BE2C (cell line): Measurements from ENCODE around the gene TTC23L.

Experiments
- DNase-seq: peaks from one replicate; pipeline ENCODE4 v3.0.0-alpha.2; 2020
- H3K27me3 ChIP-seq: fragments of 250-450 bp; sonication (Bioruptor Pico); 2 replicates; pipeline ENCODE4 v1.5.1; 2020; ENCODE audit warnings: mild to moderate bottlenecking
- H3K36me3 ChIP-seq: fragments of 250-450 bp; sonication (Bioruptor Pico); 2 replicates; pipeline ENCODE4 v1.5.1; 2020; ENCODE audit warnings: mild to moderate bottlenecking
- H3K4me1 ChIP-seq: fragments of 250-450 bp; sonication (Bioruptor Pico); 2 replicates; pipeline ENCODE4 v1.5.1; 2020
- H3K4me3 ChIP-seq: 2 replicates; pipeline ENCODE4 v1.5.1; 2011; ENCODE audit warnings: low read depth, low read length
- H3K9me3 ChIP-seq: fragments of 250-450 bp; sonication (Bioruptor Pico); 2 replicates; pipeline ENCODE4 v1.5.1; 2020
- CTCF ChIP-seq: IDR thresholded peaks from 2 replicates; pipeline ENCODE4 v1.5.1; 2012; ENCODE audit warnings: mild to moderate bottlenecking, low read depth, low read length

TTC23L gene

GRCh38 chr5:34817558-34818351 lies 21.2 kb upstream of the TTC23L start:
- Histone ChIP-seq H3K4me1 (no peaks in the 10 kb centered on the region), H3K27me3 (no peaks in the 10 kb centered on the region), H3K9me3 (no peaks in the 10 kb centered on the region), H3K4me3 (no peak overlapping the region), H3K36me3 (no peaks in the 10 kb centered on the region)
- no peak for DNase-seq
- no peak for TF ChIP-seq CTCF

GRCh38 chr5:34818717-34819116 lies 20.2 kb upstream of the TTC23L start:
- no peak for TF ChIP-seq CTCF
- no peak overlapping the region for H3K4me3 ChIP-seq
- H3K9me3 ChIP-seq: no peaks in the 10 kb centered on the region
- no peaks in the 10 kb centered on the region for H3K27me3 ChIP-seq
- H3K36me3 ChIP-seq: no peaks in the 10 kb centered on the region
- DNase-seq: no peak
- H3K4me1 ChIP-seq: no peaks in the 10 kb centered on the region

- Histone ChIP-seq H3K27me3 (no peaks in the 10 kb centered on the region), H3K9me3 (no peaks in the 10 kb centered on the region), H3K36me3 (no peaks in the 10 kb centered on the region), H3K4me1 (no peaks in the 10 kb centered on the region), H3K4me3 (no peak overlapping the region)
- TF ChIP-seq CTCF: no peak
- DNase-seq: no peak
These were observed 18.4 kb upstream of the TTC23L start for GRCh38 chr5:34820593-34820992.

GRCh38 chr5:34822956-34823715 lies 15.8 kb upstream of the TTC23L start:
- Histone ChIP-seq H3K4me3 (no peak overlapping the region), H3K9me3 (no peaks in the 10 kb centered on the region), H3K4me1 (no peaks in the 10 kb centered on the region), H3K36me3 (no peaks in the 10 kb centered on the region), H3K27me3 (no peaks in the 10 kb centered on the region)
- no peak for TF ChIP-seq CTCF
- DNase-seq: no peak

- Histone ChIP-seq H3K4me3 (no peak overlapping the region), H3K36me3 (no peaks in the 10 kb centered on the region), H3K9me3 (no peaks in the 10 kb centered on the region), H3K27me3 (peaks cover 4% of the 10 kb centered on the region; the same call in 1 of the 2 replicates), H3K4me1 (no peaks in the 10 kb centered on the region)
- TF ChIP-seq CTCF: no peak
- no peak for DNase-seq
These were observed 12.6 kb upstream of the TTC23L start for GRCh38 chr5:34826347-34826746.
